ENCODE data around the gene FCMR.

Gene FCMR

DNA sequence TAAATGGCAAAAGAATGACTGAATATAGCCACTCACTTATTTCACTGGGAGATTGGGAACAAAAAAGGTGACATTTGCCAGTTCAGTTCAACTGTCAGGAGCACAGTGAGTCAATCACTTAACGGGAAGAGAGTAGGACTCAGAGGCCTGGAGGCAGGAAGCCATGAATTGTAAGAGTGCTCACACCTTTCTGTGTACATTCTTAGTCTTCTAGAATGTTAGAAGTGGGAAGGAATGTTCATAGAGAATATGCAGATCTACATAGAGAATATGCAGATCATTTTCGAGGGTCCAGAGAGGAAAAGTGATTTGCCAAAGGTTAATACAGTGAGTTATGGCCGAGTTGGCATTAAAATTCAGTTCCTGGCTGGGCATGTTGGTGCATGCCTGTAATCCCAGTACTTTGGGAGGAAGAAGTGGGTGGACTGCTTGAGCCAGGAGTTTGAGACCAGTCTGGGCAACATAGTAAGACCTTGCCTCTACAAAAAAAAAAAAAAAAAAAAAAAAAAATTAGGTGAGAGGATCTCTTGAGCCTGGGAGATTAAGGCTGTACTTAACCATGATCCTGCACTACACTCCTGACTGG, 48.0 kb downstream of the FCMR start:
- no peak overlapping the region for H4K91ac ChIP-seq (ENCODE audit: low read length)
- H3K4me2 ChIP-seq (ENCODE audit: low read length, poor library complexity, severe bottlenecking), result no peak overlapping the region
- no peak overlapping the region for H3K4me3 ChIP-seq (ENCODE audit: insufficient read depth in 1 of 2, low read depth in 1 of 2, low read length in 2 of 2)
- 84% methylated on average over 3 of the region's 3 CpGs for WGBS
- H2BK5ac ChIP-seq (ENCODE audit: low read depth, low read length, poor library complexity, severe bottlenecking), result no peak overlapping the region
- no peaks in the 10 kb centered on the region for H3K4me1 ChIP-seq (ENCODE audit: control insufficient read depth, insufficient read depth, low read depth, low read length)
- no peaks in the 10 kb centered on the region for H3K36me3 ChIP-seq (ENCODE audit: control insufficient read depth in 1 of 2, insufficient read depth in 2 of 2, low read depth in 1 of 2, low read length in 2 of 2)
- H3K27me3 ChIP-seq (ENCODE audit: control insufficient read depth in 1 of 2, insufficient read depth in 1 of 2, low read length in 2 of 2), result peaks cover 0 to 13% of the 10 kb centered on the region in 2 experiments
- H2AFZ ChIP-seq (ENCODE audit: low read depth, low read length), result no peak overlapping the region
- H4K8ac ChIP-seq (ENCODE audit: low read length), result no peak overlapping the region
- H3K23ac ChIP-seq (ENCODE audit: low read length in 2 of 2), result no peak overlapping the region
- no peaks in the 10 kb centered on the region for H3K79me1 ChIP-seq (replicated peaks; ENCODE audit: low read length, poor library complexity, severe bottlenecking)
- H2AK5ac ChIP-seq (ENCODE audit: low read length, severe bottlenecking), result no peak overlapping the region
- H2BK120ac ChIP-seq (ENCODE audit: low read depth, low read length), result no peak overlapping the region
- H2BK12ac ChIP-seq (ENCODE audit: low read length in 2 of 2), result no peak overlapping the region
- H3K27ac ChIP-seq (ENCODE audit: low read length, poor library complexity, severe bottlenecking), result no peak overlapping the region
- peak overlapping the region in 1 of 2 experiments; percentile 21 for H3K18ac ChIP-seq (ENCODE audit: low read depth in 1 of 2, low read length in 2 of 2)
- peaks cover 5% of the 10 kb centered on the region for H3K9me3 ChIP-seq (ENCODE audit: control insufficient read depth, low read length)
- no peak overlapping the region for H3K14ac ChIP-seq (ENCODE audit: low read length in 2 of 2)
- no peak overlapping the region for H3K4ac ChIP-seq (ENCODE audit: low read depth in 1 of 2, low read length in 2 of 2)
- no peak overlapping the region for H2BK15ac ChIP-seq (ENCODE audit: low read depth, poor library complexity, severe bottlenecking)
- no peak for DNase-seq
- H3K9ac ChIP-seq (ENCODE audit: low read length), result no peak overlapping the region

DNA sequence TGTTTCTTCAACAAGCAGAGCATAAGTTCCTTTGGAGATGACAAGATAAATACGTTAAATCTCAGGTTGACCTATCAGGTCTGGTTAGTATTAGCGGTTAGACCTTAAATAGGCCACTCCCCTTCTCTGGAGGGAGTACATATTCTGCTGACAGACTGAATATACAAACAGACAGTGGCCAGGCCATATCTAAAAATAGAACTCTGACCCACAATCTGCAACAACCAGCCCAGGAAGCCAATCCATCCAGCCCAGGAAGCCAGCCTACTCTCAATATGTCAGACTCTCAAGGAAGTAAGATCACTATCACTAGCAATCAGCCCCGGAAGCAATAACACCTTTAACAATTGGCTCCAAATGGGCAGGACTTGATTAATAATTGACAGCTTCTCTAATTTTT, 49.6 kb downstream of the FCMR start:
- no peak overlapping the region for H4K91ac ChIP-seq (ENCODE audit: low read length)
- no peak overlapping the region for H3K14ac ChIP-seq (ENCODE audit: low read length in 2 of 2)
- 80% methylated on average over 3 of the region's 3 CpGs for WGBS
- no peak overlapping the region for H2BK15ac ChIP-seq (ENCODE audit: low read depth, poor library complexity, severe bottlenecking)
- no peak overlapping the region for H2BK120ac ChIP-seq (ENCODE audit: low read depth, low read length)
- H2BK5ac ChIP-seq (ENCODE audit: low read depth, low read length, poor library complexity, severe bottlenecking), result no peak overlapping the region
- H3K27ac ChIP-seq (ENCODE audit: low read length, poor library complexity, severe bottlenecking), result no peak overlapping the region
- no peak overlapping the region for H3K23ac ChIP-seq (ENCODE audit: low read length in 2 of 2)
- peaks cover 0 to 14% of the 10 kb centered on the region in 2 experiments for H3K27me3 ChIP-seq (ENCODE audit: control insufficient read depth in 1 of 2, insufficient read depth in 1 of 2, low read length in 2 of 2)
- no peaks in the 10 kb centered on the region for H3K4me1 ChIP-seq (ENCODE audit: control insufficient read depth, insufficient read depth, low read depth, low read length)
- no peak overlapping the region for H3K4me3 ChIP-seq (ENCODE audit: insufficient read depth in 1 of 2, low read depth in 1 of 2, low read length in 2 of 2)
- H3K4me2 ChIP-seq (ENCODE audit: low read length, poor library complexity, severe bottlenecking), result no peak overlapping the region
- peak; percentile 65 for DNase-seq
- no peaks in the 10 kb centered on the region for H3K9me3 ChIP-seq (ENCODE audit: control insufficient read depth, low read length)
- no peak overlapping the region for H2AFZ ChIP-seq (ENCODE audit: low read depth, low read length)
- no peak overlapping the region for H3K4ac ChIP-seq (ENCODE audit: low read depth in 1 of 2, low read length in 2 of 2)
- no peaks in the 10 kb centered on the region for H3K79me1 ChIP-seq (replicated peaks; ENCODE audit: low read length, poor library complexity, severe bottlenecking)
- H3K18ac ChIP-seq (ENCODE audit: low read depth in 1 of 2, low read length in 2 of 2), result no peak overlapping the region
- no peak overlapping the region for H3K9ac ChIP-seq (ENCODE audit: low read length)
- no peak overlapping the region for H2AK5ac ChIP-seq (ENCODE audit: low read length, severe bottlenecking)
- no peak overlapping the region for H2BK12ac ChIP-seq (ENCODE audit: low read length in 2 of 2)
- H3K36me3 ChIP-seq (ENCODE audit: control insufficient read depth in 1 of 2, insufficient read depth in 2 of 2, low read depth in 1 of 2, low read length in 2 of 2), result no peaks in the 10 kb centered on the region
- no peak overlapping the region for H4K8ac ChIP-seq (ENCODE audit: low read length)

DNA sequence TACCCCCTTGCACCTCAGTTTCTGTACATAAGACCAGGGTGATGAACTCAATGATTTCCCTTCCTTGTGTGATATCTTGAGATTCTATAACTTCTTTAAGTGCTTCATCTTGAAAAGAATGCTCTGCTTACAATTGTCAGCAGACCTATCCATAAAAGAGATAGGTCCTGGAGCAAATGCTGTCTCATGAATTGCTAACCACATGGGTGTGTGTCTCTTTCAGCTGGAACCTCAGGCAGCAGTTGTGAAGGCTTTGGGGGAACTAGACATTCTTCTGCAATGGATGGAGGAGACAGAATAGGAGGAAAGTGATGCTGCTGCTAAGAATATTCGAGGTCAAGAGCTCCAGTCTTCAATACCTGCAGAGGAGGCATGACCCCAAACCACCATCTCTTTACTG, 53.5 kb downstream of the FCMR start:
- Histone ChIP-seq H3K79me1 (replicated peaks; ENCODE audit: low read length, poor library complexity, severe bottlenecking) (no peaks in the 10 kb centered on the region), H2BK15ac (ENCODE audit: low read depth, poor library complexity, severe bottlenecking) (no peak overlapping the region), H3K14ac (ENCODE audit: low read length in 2 of 2) (no peak overlapping the region), H3K27me3 (ENCODE audit: control insufficient read depth in 1 of 2, insufficient read depth in 1 of 2, low read length in 2 of 2) (peaks cover 0 to 35% of the 10 kb centered on the region in 2 experiments), H3K9me3 (ENCODE audit: control insufficient read depth, low read length) (no peaks in the 10 kb centered on the region), H4K8ac (ENCODE audit: low read length) (no peak overlapping the region), H2BK120ac (ENCODE audit: low read depth, low read length) (no peak overlapping the region), H3K9ac (ENCODE audit: low read length) (no peak overlapping the region), H3K4me3 (ENCODE audit: insufficient read depth in 1 of 2, low read depth in 1 of 2, low read length in 2 of 2) (no peak overlapping the region), H2AK5ac (ENCODE audit: low read length, severe bottlenecking) (no peak overlapping the region), H2BK12ac (ENCODE audit: low read length in 2 of 2) (no peak overlapping the region), H2BK5ac (ENCODE audit: low read depth, low read length, poor library complexity, severe bottlenecking) (no peak overlapping the region), H3K18ac (ENCODE audit: low read depth in 1 of 2, low read length in 2 of 2) (no peak overlapping the region), H3K27ac (ENCODE audit: low read length, poor library complexity, severe bottlenecking) (no peak overlapping the region), H3K23ac (ENCODE audit: low read length in 2 of 2) (no peak overlapping the region), H2AFZ (ENCODE audit: low read depth, low read length) (no peak overlapping the region), H3K36me3 (ENCODE audit: control insufficient read depth in 1 of 2, insufficient read depth in 2 of 2, low read depth in 1 of 2, low read length in 2 of 2) (no peaks in the 10 kb centered on the region), H3K4me1 (ENCODE audit: control insufficient read depth, insufficient read depth, low read depth, low read length) (no peaks in the 10 kb centered on the region), H3K4me2 (ENCODE audit: low read length, poor library complexity, severe bottlenecking) (no peak overlapping the region), H3K4ac (ENCODE audit: low read depth in 1 of 2, low read length in 2 of 2) (no peak overlapping the region), H4K91ac (ENCODE audit: low read length) (no peak overlapping the region)
- no peak for DNase-seq
- WGBS, result no CpG with 5 or more reads among the region's 1 CpG

DNA sequence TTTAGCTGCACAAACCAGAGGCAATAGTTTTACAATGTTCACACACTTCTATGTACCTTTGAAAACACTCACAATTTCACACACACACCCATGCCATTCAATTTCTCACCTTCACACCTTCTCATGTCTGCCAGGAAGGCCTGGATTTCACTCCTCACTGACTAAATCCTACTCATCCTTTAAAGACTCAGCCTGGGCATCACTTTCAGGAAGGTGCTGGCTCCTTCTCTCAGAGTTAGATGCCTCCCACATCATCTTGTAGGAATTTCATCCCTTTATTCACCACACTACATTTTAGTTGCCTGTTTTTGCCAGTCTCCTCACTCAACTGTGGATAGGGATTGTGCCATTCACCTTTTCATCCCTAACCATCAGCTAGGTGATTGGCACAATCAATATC, 54.0 kb downstream of the FCMR start:
- Histone ChIP-seq H3K23ac (ENCODE audit: low read length in 2 of 2) (no peak overlapping the region), H3K27me3 (ENCODE audit: control insufficient read depth in 1 of 2, insufficient read depth in 1 of 2, low read length in 2 of 2) (peaks cover 3 to 40% of the 10 kb centered on the region in 2 experiments), H2BK5ac (ENCODE audit: low read depth, low read length, poor library complexity, severe bottlenecking) (no peak overlapping the region), H3K9ac (ENCODE audit: low read length) (no peak overlapping the region), H2BK12ac (ENCODE audit: low read length in 2 of 2) (no peak overlapping the region), H4K91ac (ENCODE audit: low read length) (no peak overlapping the region), H2BK15ac (ENCODE audit: low read depth, poor library complexity, severe bottlenecking) (no peak overlapping the region), H4K8ac (ENCODE audit: low read length) (no peak overlapping the region), H2AK5ac (ENCODE audit: low read length, severe bottlenecking) (no peak overlapping the region), H2AFZ (ENCODE audit: low read depth, low read length) (no peak overlapping the region), H3K9me3 (ENCODE audit: control insufficient read depth, low read length) (no peaks in the 10 kb centered on the region), H2BK120ac (ENCODE audit: low read depth, low read length) (no peak overlapping the region), H3K4me1 (ENCODE audit: control insufficient read depth, insufficient read depth, low read depth, low read length) (no peaks in the 10 kb centered on the region), H3K18ac (ENCODE audit: low read depth in 1 of 2, low read length in 2 of 2) (no peak overlapping the region), H3K4me2 (ENCODE audit: low read length, poor library complexity, severe bottlenecking) (no peak overlapping the region), H3K14ac (ENCODE audit: low read length in 2 of 2) (no peak overlapping the region), H3K27ac (ENCODE audit: low read length, poor library complexity, severe bottlenecking) (no peak overlapping the region), H3K36me3 (ENCODE audit: control insufficient read depth in 1 of 2, insufficient read depth in 2 of 2, low read depth in 1 of 2, low read length in 2 of 2) (no peaks in the 10 kb centered on the region), H3K79me1 (replicated peaks; ENCODE audit: low read length, poor library complexity, severe bottlenecking) (no peaks in the 10 kb centered on the region), H3K4me3 (ENCODE audit: insufficient read depth in 1 of 2, low read depth in 1 of 2, low read length in 2 of 2) (no peak overlapping the region), H3K4ac (ENCODE audit: low read depth in 1 of 2, low read length in 2 of 2) (no peak overlapping the region)
- no peak for DNase-seq
